ENCODE results near the gene SRSF1.
A peak's percentile ranks its signal among the peaks of the same experiment; 100 is the strongest.

The SRSF1 gene

DNA sequence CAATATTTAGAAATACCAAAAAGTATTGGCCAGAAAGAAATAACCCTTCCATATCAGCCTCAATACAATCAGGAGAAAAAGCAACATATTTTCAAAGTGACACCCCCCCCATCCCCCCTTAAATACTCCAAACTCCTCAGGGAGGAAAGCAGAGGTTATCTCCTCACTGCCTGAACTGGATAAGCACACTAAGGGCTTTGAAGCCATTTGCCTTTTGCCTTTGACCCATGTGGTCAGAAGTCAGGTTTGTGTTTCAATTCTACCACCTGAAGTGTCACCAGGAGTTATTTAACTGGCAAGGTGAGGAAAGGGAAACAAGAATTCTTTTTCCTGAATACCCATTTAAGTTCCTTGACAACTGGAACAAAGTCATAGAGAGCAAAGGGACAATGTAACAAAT, 15.5 kb downstream of the SRSF1 start:
- Histone ChIP-seq H3K27ac (ENCODE audit: insufficient read depth, low read length, poor library complexity, severe bottlenecking) (no peak overlapping the region), H3K36me3 (ENCODE audit: control insufficient read depth, insufficient read depth, low read length) (no peaks in the 10 kb centered on the region), H3K27me3 (replicated peaks; ENCODE audit: control insufficient read depth, insufficient read depth, low read length, poor library complexity, severe bottlenecking) (no peaks in the 10 kb centered on the region), H3K9me3 (ENCODE audit: control insufficient read depth, low read length) (no peaks in the 10 kb centered on the region), H3K4me1 (ENCODE audit: control insufficient read depth, insufficient read depth, low read length, poor library complexity, severe bottlenecking) (peaks cover 12% of the 10 kb centered on the region), H3K4me3 (ENCODE audit: insufficient read depth, low read depth, low read length, poor library complexity, severe bottlenecking) (no peak overlapping the region)
- DNase-seq = no peak

DNA sequence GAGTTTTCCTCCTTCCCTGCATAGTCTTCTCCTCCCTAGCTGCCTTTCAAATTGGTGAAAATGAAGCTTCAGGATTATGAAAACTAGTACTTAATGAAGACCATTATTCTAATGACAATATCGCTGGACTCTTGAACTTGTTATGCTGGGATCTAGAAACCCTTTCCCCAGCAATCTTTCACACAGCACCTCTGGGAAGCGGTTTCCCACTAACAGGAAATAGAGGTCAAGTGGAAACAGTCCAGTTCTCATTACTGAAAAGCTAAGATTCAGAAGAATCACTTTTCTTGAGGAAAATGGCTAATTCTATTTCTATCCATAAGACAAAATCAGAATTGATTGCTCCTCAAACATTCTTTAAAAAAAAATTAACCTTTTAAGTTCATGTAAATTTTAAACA, 17.0 kb downstream of the SRSF1 start:
- H3K27me3 ChIP-seq (replicated peaks; ENCODE audit: control insufficient read depth, insufficient read depth, low read length, poor library complexity, severe bottlenecking) = no peaks in the 10 kb centered on the region
- H3K9me3 ChIP-seq (ENCODE audit: control insufficient read depth, low read length) = no peaks in the 10 kb centered on the region
- no peak overlapping the region for H3K4me3 ChIP-seq (ENCODE audit: insufficient read depth, low read depth, low read length, poor library complexity, severe bottlenecking)
- peaks cover 9% of the 10 kb centered on the region for H3K4me1 ChIP-seq (ENCODE audit: control insufficient read depth, insufficient read depth, low read length, poor library complexity, severe bottlenecking)
- no peak overlapping the region for H3K27ac ChIP-seq (ENCODE audit: insufficient read depth, low read length, poor library complexity, severe bottlenecking)
- H3K36me3 ChIP-seq (ENCODE audit: control insufficient read depth, insufficient read depth, low read length) = no peaks in the 10 kb centered on the region
- no peak for DNase-seq

DNA sequence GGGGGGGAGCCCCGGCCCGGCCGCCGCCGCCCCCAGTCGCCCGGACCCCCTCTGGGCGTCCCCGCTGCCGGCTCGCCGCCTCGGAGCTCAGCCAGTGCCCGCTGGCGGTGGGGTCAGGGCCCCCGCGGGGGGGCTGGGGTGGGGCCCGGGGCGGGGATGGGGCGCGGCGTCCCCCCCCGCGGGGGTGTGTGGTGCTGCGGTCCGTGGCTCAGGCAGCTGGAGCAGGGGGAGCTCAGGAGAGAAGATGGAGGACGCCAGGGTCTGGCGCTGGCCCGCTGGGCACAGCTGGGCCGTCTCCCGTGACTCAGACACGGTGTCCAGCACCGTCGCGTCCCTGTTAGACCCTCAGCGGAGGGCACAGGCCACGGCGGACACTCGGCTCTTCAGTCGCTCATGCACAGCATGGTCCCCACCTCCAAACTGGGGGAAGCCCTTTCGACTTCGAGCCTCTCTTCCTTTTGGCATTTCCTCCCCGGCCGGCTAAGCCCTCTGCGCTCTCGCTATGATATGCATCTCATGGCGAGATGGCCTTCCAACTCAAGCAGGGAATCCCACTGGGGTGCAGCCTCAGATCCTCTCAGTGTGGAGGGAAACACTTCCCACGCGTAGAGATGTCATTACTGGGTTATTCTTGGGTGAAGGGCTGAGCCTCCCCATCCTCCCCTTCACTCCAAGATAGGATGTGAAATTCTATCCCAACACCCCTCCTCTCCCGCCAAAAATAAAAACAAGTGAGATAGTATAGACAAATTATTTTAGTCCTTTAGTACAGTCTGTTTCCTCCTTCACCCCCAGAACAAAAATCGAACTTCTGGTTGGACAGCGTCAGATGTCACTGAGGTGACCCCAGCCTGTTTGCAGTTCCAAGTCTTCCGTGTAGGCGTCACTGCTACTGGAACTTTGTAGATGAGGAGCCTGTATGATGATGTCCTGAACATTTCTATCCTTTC, 18.5 kb downstream of the SRSF1 start:
- Histone ChIP-seq H3K27ac (ENCODE audit: insufficient read depth, low read length, poor library complexity, severe bottlenecking) (peak overlapping the region; percentile 83), H3K36me3 (ENCODE audit: control insufficient read depth, insufficient read depth, low read length) (no peaks in the 10 kb centered on the region), H3K4me3 (ENCODE audit: insufficient read depth, low read depth, low read length, poor library complexity, severe bottlenecking) (peak overlapping the region; percentile 76), H3K27me3 (replicated peaks; ENCODE audit: control insufficient read depth, insufficient read depth, low read length, poor library complexity, severe bottlenecking) (no peaks in the 10 kb centered on the region), H3K9me3 (ENCODE audit: control insufficient read depth, low read length) (no peaks in the 10 kb centered on the region), H3K4me1 (ENCODE audit: control insufficient read depth, insufficient read depth, low read length, poor library complexity, severe bottlenecking) (peaks cover 13% of the 10 kb centered on the region)
- DNase-seq = no peak

DNA sequence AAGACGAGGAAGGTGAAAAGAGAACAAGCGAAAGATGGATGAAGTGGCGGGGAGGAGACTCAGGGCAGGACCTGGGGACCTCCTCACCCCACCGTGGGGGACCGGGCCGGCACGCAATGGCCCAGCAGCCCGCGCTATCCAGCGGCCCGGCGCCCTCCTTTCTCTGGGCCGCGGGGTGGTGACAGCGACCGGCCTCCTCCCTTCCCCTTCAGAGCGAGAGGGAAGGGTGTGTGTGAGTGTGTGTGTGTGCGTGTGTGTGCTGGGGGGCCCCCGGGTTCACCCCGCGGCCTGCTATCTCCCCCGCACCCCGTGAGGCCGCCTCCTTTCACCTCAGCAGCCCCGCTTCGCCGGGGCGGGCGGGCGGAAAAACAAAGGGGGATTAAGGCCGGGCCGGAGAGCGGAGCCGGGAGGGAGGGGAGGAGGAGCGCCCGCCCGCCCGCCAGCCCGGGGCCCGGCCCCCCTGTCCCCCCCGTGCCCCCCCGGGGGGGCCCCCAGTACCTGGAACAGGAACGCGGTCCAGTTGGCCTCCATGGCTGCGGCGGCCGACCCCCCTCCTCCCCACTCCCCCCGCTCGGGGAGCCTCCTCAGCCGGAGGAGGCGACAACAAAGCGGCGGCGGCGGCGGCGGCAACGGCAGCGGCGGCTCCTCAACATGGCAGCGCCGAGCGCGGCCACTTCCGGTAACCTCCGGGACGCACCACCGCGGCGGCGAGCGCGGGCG, 19.3 kb downstream of the SRSF1 start, which contains the start of gene VEZF1:
Gene VEZF1 (minus strand): TSS at position 674 of the 720 bp plus-strand sequence. CDS start 143 bp downstream, at position 531.
- peak; percentile 68 to 73 (median 71) for DNase-seq
- Histone ChIP-seq H3K4me3 (ENCODE audit: insufficient read depth, low read depth, low read length, poor library complexity, severe bottlenecking) (peak within 1 kb of the TSS; percentile 81), H3K27ac (ENCODE audit: insufficient read depth, low read length, poor library complexity, severe bottlenecking) (peak within 1 kb of the TSS; percentile 83), H3K27me3 (replicated peaks; ENCODE audit: control insufficient read depth, insufficient read depth, low read length, poor library complexity, severe bottlenecking) (no peaks in the 10 kb centered on the region), H3K9me3 (ENCODE audit: control insufficient read depth, low read length) (no peaks in the 10 kb centered on the region), H3K36me3 (ENCODE audit: control insufficient read depth, insufficient read depth, low read length) (no peaks in the 10 kb centered on the region), H3K4me1 (ENCODE audit: control insufficient read depth, insufficient read depth, low read length, poor library complexity, severe bottlenecking) (peaks cover 16% of the 10 kb centered on the region)

DNA sequence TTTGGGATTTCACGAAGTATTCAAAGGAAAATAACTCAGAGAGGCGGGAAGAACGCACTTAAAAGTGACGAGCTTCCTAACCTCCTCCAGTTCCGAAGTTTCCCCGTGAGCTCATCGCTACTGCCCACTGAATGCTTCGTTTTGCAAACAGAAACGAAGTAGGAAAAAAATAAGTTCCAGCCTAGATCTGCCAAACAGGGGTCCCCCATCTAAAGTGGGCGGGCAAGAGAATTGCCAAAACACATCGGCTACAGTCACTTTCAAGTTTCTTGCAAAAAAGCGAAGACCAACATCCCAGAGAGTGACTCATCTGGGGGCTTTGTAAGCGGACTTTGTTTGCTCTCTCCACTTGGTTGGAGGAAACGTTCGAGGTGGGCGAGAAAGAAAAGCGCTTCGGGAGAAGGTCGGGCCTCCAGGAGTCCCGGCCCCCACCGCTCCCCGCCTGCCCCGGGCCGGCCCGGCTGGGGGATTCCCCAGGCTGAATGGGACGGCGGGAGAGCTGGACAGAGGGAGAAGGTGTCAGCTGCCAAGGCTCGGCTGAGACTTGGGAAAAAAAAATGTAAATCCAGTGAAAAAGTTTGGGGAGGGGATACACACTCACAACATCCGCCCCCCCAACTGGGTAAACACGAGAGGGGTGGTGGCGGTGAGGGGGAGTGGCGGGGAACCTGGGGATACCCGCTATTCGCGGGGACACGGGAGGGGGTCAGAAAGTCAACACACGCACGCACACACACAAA, 20.0 kb downstream of the SRSF1 start:
- H3K27me3 ChIP-seq (replicated peaks; ENCODE audit: control insufficient read depth, insufficient read depth, low read length, poor library complexity, severe bottlenecking) = no peaks in the 10 kb centered on the region
- H3K9me3 ChIP-seq (ENCODE audit: control insufficient read depth, low read length) = no peaks in the 10 kb centered on the region
- DNase-seq = peak in 2 of 3 donors; percentile 20 to 22
- H3K27ac ChIP-seq (ENCODE audit: insufficient read depth, low read length, poor library complexity, severe bottlenecking) = peak overlapping the region; percentile 83
- H3K4me3 ChIP-seq (ENCODE audit: insufficient read depth, low read depth, low read length, poor library complexity, severe bottlenecking) = peak overlapping the region; percentile 81
- peaks cover 6% of the 10 kb centered on the region for H3K36me3 ChIP-seq (ENCODE audit: control insufficient read depth, insufficient read depth, low read length)
- peaks cover 16% of the 10 kb centered on the region for H3K4me1 ChIP-seq (ENCODE audit: control insufficient read depth, insufficient read depth, low read length, poor library complexity, severe bottlenecking)

DNA sequence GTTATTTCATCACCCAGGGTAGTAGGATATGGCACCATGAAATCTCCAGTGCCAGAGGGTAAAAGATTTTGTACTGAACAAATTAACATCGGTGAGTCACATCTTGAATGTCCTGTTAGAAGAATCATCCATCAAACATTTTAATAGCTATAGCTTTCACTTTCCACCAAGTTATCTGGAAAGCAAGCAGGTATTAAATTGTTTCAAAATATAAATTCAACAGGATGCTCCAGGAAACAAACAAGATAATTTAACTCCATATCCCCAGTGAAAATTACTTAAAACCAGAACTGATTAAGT, 21.4 kb downstream of the SRSF1 start:
- peaks cover 9% of the 10 kb centered on the region for H3K36me3 ChIP-seq (ENCODE audit: control insufficient read depth, insufficient read depth, low read length)
- no peaks in the 10 kb centered on the region for H3K27me3 ChIP-seq (replicated peaks; ENCODE audit: control insufficient read depth, insufficient read depth, low read length, poor library complexity, severe bottlenecking)
- no peak for DNase-seq
- H3K27ac ChIP-seq (ENCODE audit: insufficient read depth, low read length, poor library complexity, severe bottlenecking) = no peak overlapping the region
- H3K4me3 ChIP-seq (ENCODE audit: insufficient read depth, low read depth, low read length, poor library complexity, severe bottlenecking) = no peak overlapping the region
- H3K4me1 ChIP-seq (ENCODE audit: control insufficient read depth, insufficient read depth, low read length, poor library complexity, severe bottlenecking) = peaks cover 16% of the 10 kb centered on the region
- no peaks in the 10 kb centered on the region for H3K9me3 ChIP-seq (ENCODE audit: control insufficient read depth, low read length)

DNA sequence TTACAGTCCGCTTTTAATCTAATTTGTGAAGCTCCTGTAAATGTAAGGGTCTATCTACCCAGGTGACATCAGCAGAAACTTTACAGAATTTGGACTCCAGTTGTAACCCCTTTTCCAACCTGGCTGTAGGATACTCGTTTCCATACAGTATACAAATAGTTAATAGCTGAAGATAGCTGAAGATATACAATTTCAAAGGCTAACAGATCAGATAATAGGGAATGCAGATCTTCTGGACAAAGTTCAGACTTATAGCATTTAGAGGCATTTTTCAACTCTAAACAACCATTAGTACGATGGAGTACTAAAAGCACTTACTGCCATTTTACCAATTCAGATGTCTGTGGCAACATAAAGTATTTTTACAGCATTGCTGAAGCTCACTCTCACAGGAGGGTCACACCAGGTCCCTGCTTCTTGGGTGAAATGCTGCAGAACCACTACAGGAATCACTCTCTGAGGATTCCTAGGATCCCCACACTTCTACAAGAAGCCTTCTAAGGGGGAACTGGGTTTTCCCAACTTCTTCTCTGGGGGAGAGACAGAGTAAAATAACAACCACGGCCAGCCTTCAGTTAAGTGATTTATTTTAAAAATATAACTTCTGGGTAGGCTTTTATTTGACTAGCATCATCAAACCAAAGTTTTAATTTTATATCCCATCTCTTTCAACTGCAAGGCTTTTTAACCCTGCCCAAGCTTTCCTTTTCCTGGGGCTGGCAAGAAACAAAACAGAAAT, 21.9 kb downstream of the SRSF1 start:
- DNase-seq = no peak
- Histone ChIP-seq H3K4me1 (ENCODE audit: control insufficient read depth, insufficient read depth, low read length, poor library complexity, severe bottlenecking) (peaks cover 16% of the 10 kb centered on the region), H3K27me3 (replicated peaks; ENCODE audit: control insufficient read depth, insufficient read depth, low read length, poor library complexity, severe bottlenecking) (no peaks in the 10 kb centered on the region), H3K36me3 (ENCODE audit: control insufficient read depth, insufficient read depth, low read length) (peaks cover 14% of the 10 kb centered on the region), H3K9me3 (ENCODE audit: control insufficient read depth, low read length) (no peaks in the 10 kb centered on the region), H3K4me3 (ENCODE audit: insufficient read depth, low read depth, low read length, poor library complexity, severe bottlenecking) (no peak overlapping the region), H3K27ac (ENCODE audit: insufficient read depth, low read length, poor library complexity, severe bottlenecking) (no peak overlapping the region)

DNA sequence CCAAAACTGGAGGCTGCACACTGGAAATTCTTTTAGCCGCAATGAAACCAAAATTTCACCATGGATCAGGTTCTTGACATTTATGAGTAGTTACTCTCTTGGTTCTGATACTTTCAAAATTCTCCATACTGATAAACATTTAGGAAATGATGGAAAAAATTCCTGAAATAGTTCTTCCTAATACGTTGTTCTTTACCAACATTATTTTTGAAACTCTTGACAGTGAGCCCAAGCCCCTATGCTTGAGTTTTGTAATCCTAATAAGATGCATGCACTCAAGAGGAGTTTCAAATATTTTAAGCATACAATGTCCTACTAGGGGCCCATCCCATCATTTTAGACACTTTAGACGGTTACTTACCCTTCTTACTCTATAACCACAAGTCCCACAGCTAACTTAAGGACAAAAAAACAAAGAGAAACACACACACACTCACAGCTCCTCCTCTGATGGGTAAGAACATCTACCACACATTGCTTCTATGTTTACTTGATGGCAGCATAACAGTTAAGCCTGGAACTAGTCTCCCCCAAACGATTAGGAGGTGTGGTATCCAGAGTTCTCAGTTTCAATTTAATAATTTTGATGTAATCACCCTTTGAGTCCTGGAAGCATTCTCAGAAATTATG, 22.7 kb downstream of the SRSF1 start:
- Histone ChIP-seq H3K9me3 (ENCODE audit: control insufficient read depth, low read length) (no peaks in the 10 kb centered on the region), H3K4me1 (ENCODE audit: control insufficient read depth, insufficient read depth, low read length, poor library complexity, severe bottlenecking) (peaks cover 16% of the 10 kb centered on the region), H3K27me3 (replicated peaks; ENCODE audit: control insufficient read depth, insufficient read depth, low read length, poor library complexity, severe bottlenecking) (no peaks in the 10 kb centered on the region), H3K27ac (ENCODE audit: insufficient read depth, low read length, poor library complexity, severe bottlenecking) (no peak overlapping the region), H3K36me3 (ENCODE audit: control insufficient read depth, insufficient read depth, low read length) (peaks cover 22% of the 10 kb centered on the region), H3K4me3 (ENCODE audit: insufficient read depth, low read depth, low read length, poor library complexity, severe bottlenecking) (no peak overlapping the region)
- DNase-seq = no peak

DNA sequence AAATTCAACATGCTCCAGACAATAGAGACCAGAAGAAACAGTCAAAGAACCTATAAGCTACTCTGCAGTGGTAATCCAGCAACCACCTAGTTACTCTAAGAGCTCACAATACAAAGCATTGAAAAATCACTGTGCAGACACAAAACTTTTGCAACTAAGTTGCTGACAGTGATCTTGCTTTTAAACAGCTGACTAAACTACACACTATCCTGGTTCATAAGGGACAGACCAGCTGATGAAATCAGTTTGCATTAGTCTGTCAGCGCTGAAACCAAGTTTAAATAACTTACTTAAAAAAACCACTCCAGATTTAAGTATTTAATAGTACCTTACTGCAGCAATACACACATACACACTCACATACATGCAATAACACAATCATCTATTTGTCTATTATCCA, 23.6 kb downstream of the SRSF1 start:
- Histone ChIP-seq H3K4me1 (ENCODE audit: control insufficient read depth, insufficient read depth, low read length, poor library complexity, severe bottlenecking) (peaks cover 10% of the 10 kb centered on the region), H3K27ac (ENCODE audit: insufficient read depth, low read length, poor library complexity, severe bottlenecking) (no peak overlapping the region), H3K9me3 (ENCODE audit: control insufficient read depth, low read length) (no peaks in the 10 kb centered on the region), H3K4me3 (ENCODE audit: insufficient read depth, low read depth, low read length, poor library complexity, severe bottlenecking) (no peak overlapping the region), H3K36me3 (ENCODE audit: control insufficient read depth, insufficient read depth, low read length) (peaks cover 31% of the 10 kb centered on the region), H3K27me3 (replicated peaks; ENCODE audit: control insufficient read depth, insufficient read depth, low read length, poor library complexity, severe bottlenecking) (no peaks in the 10 kb centered on the region)
- DNase-seq = no peak
